ENCODE data around the gene SIRPG.

SIRPG gene

DNA sequence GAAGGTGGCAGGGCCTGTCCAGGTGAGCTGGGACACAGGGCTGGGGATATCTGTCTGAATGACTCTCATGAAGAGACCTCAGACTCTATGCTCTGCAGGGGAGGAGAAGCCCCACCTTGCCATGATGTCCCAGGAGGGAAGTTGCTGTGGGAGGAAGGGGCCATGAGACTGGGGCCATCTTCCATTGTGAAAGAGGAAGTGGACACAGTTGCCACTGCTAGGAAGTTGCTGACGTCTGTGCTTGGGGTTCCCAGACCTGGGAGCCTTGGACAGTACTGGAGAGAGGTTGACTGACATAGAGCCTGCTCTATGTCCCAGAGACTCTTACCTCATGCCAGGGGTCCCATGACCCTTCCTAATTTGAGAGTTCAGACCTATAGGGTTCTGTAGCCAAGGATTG lies 62.2 kb downstream of the SIRPG start:
- DNase-seq (ENCODE audit: low read depth in 2 of 2): no peak

GRCh38 chr20:1588533-1589460 lies 68.8 kb downstream of the SIRPG start:
- no peak for DNase-seq (ENCODE audit: low read depth in 2 of 2)

DNA sequence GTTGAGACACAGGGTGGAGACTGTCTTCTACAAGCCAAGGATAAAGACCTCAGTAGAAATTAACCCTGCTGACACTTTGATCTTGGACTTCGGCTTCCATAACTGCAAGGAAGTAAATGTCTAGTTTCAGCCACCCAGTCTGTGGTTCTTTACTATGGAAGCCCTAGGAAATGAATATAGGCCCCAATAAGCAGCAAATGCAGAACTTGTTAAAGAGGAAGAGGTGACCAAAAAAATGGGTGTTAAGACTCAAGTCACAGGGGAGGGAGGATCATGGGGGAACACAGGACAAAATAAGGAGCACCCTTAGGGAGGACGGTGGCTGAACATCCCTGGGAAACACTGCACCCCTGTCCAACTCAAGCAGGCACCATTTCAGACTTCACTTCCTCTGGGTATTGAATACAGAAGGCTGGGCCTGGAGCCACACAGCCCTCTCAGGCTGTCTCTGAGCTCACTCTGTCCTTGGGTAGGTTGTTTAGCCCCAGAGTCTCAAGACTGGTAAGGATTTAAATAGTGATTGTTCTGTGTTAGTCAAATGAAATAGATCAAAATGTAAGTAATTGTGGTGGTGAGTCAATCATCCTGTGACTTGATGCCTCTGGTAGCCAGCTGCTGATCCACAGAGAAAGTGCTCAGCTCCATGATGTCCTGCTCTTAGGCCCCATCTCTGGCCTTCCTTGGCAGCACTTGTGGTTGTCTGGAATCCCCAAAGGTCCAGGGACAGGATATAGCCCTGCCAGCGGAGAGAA lies 69.6 kb downstream of the SIRPG start:
- DNase-seq (ENCODE audit: low read depth in 2 of 2): no peak

DNA sequence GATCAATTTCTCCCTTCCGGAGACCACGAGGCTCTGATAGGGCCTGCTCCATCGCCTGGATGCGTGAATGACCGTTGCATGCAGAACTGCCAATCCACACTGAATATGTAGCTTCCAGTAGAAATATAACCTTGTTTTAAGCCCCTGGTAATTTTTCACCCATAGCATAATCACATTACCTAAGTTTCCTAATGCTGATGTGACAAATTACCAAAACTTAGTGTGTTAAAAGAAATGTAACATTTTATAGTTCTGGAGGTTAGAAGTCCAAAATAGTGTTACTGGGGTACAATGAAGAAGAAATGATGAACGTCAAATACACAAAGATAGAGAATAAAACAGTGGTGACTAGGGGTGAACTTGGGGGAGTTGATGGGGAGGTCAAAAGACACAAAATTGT lies 78.1 kb downstream of the SIRPG start:
- no peak for DNase-seq (ENCODE audit: low read depth in 2 of 2)

Measured in stimulated activated CD8-positive, alpha-beta memory T cell treated with anti-CD3 and anti-CD28 coated beads, Interleukin-15, amount 100 ng/mL, for 48 hours (primary cell).